ENCODE results near the gene MDN1.

Gene MDN1

GRCh38 chr6:89803271-89803670 is 16.3 kb downstream of the MDN1 start:
- Histone ChIP-seq H3K36me3 (replicated peaks; ENCODE audit: low read depth, low read length) (no peaks in the 10 kb centered on the region), H3K27me3 (ENCODE audit: low read depth, low read length) (no peaks in the 10 kb centered on the region), H4K20me1 (ENCODE audit: insufficient read depth, low read length) (no peaks in the 10 kb centered on the region), H3K9me3 (ENCODE audit: insufficient read depth, low read length) (no peaks in the 10 kb centered on the region), H3K4me2 (ENCODE audit: low read length) (no peak overlapping the region), H3K4me3 (ENCODE audit: low read length) (no peak overlapping the region), H3K4me1 (ENCODE audit: low read length) (no peaks in the 10 kb centered on the region), H3K27ac (ENCODE audit: low read length) (no peak overlapping the region), H3K79me2 (ENCODE audit: low read length) (peaks cover 57% of the 10 kb centered on the region), H2AFZ (ENCODE audit: low read depth, low read length) (no peak overlapping the region), H3K9ac (ENCODE audit: low read length) (no peak overlapping the region)
- TF ChIP-seq CTCF (IDR thresholded peaks at IDR 0.05; ENCODE audit: low read depth, low read length) (no peak), EZH2phosphoT487 (IDR thresholded peaks at IDR 0.05; ENCODE audit: low read depth) (no peak)

GRCh38 chr6:89799756-89800155 is 19.8 kb downstream of the MDN1 start:
- no peaks in the 10 kb centered on the region for H3K9me3 ChIP-seq (ENCODE audit: insufficient read depth, low read length)
- peaks cover 3% of the 10 kb centered on the region for H4K20me1 ChIP-seq (ENCODE audit: insufficient read depth, low read length)
- no peak overlapping the region for H3K27ac ChIP-seq (ENCODE audit: low read length)
- no peak overlapping the region for H3K9ac ChIP-seq (ENCODE audit: low read length)
- no peak overlapping the region for H3K4me2 ChIP-seq (ENCODE audit: low read length)
- H3K4me3 ChIP-seq (ENCODE audit: low read length) = no peak overlapping the region
- TF ChIP-seq EZH2phosphoT487 (IDR thresholded peaks at IDR 0.05; ENCODE audit: low read depth) = no peak
- TF ChIP-seq CTCF (IDR thresholded peaks at IDR 0.05; ENCODE audit: low read depth, low read length) = no peak
- H3K4me1 ChIP-seq (ENCODE audit: low read length) = peaks cover 2% of the 10 kb centered on the region; the same call in 1 of the 2 replicates
- no peaks in the 10 kb centered on the region for H3K27me3 ChIP-seq (ENCODE audit: low read depth, low read length)
- no peak overlapping the region for H2AFZ ChIP-seq (ENCODE audit: low read depth, low read length)
- peaks cover 33% of the 10 kb centered on the region for H3K79me2 ChIP-seq (ENCODE audit: low read length)
- H3K36me3 ChIP-seq (replicated peaks; ENCODE audit: low read depth, low read length) = no peaks in the 10 kb centered on the region

GRCh38 chr6:89799096-89799495 is 20.5 kb downstream of the MDN1 start:
- Histone ChIP-seq H3K27me3 (ENCODE audit: low read depth, low read length) (no peaks in the 10 kb centered on the region), H4K20me1 (ENCODE audit: insufficient read depth, low read length) (peaks cover 7% of the 10 kb centered on the region), H3K9ac (ENCODE audit: low read length) (no peak overlapping the region), H2AFZ (ENCODE audit: low read depth, low read length) (no peak overlapping the region), H3K27ac (ENCODE audit: low read length) (no peak overlapping the region), H3K4me3 (ENCODE audit: low read length) (no peak overlapping the region), H3K4me1 (ENCODE audit: low read length) (peaks cover 8% of the 10 kb centered on the region), H3K9me3 (ENCODE audit: insufficient read depth, low read length) (no peaks in the 10 kb centered on the region), H3K79me2 (ENCODE audit: low read length) (peaks cover 31% of the 10 kb centered on the region), H3K4me2 (ENCODE audit: low read length) (no peak overlapping the region), H3K36me3 (replicated peaks; ENCODE audit: low read depth, low read length) (peaks cover under 1% of the 10 kb centered on the region)
- TF ChIP-seq CTCF (IDR thresholded peaks at IDR 0.05; ENCODE audit: low read depth, low read length) (no peak), EZH2phosphoT487 (IDR thresholded peaks at IDR 0.05; ENCODE audit: low read depth) (no peak)

GRCh38 chr6:89797317-89797716 is 22.3 kb downstream of the MDN1 start:
- H4K20me1 ChIP-seq (ENCODE audit: insufficient read depth, low read length) = peaks cover 7% of the 10 kb centered on the region
- no peak overlapping the region for H3K9ac ChIP-seq (ENCODE audit: low read length)
- H3K36me3 ChIP-seq (replicated peaks; ENCODE audit: low read depth, low read length) = peaks cover 11% of the 10 kb centered on the region
- no peak overlapping the region for H3K27ac ChIP-seq (ENCODE audit: low read length)
- no peak overlapping the region for H2AFZ ChIP-seq (ENCODE audit: low read depth, low read length)
- H3K27me3 ChIP-seq (ENCODE audit: low read depth, low read length) = no peaks in the 10 kb centered on the region
- no peaks in the 10 kb centered on the region for H3K9me3 ChIP-seq (ENCODE audit: insufficient read depth, low read length)
- H3K79me2 ChIP-seq (ENCODE audit: low read length) = peaks cover 21% of the 10 kb centered on the region
- TF ChIP-seq EZH2phosphoT487 (IDR thresholded peaks at IDR 0.05; ENCODE audit: low read depth) (no peak), CTCF (IDR thresholded peaks at IDR 0.05; ENCODE audit: low read depth, low read length) (no peak)
- peaks cover 13% of the 10 kb centered on the region for H3K4me1 ChIP-seq (ENCODE audit: low read length)
- no peak overlapping the region for H3K4me2 ChIP-seq (ENCODE audit: low read length)
- H3K4me3 ChIP-seq (ENCODE audit: low read length) = no peak overlapping the region

Measured in OCI-LY3 (cell line).